HL-60 (cell line): ENCODE results near the gene ACSL6.
A peak's percentile ranks its signal among the peaks of the same experiment; 100 is the strongest.

Experiments used
- DNase-seq, 2 experiments: peaks; one replicate each; pipeline ENCODE4 v3.0.0-alpha.2; 2010 to 2020; ENCODE audit warnings: low read depth in 1 of 2, low spot score in 1 of 2
- H3K27ac ChIP-seq: fragments of 250-450 bp; sonication (Bioruptor Pico); replicated peaks from 2 replicates; pipeline ENCODE4 v1.5.1; 2020; ENCODE audit warnings: mild to moderate bottlenecking, moderate library complexity
- H3K27me3 ChIP-seq: fragments of 250-450 bp; sonication (Bioruptor Pico); 2 replicates; pipeline ENCODE4 v1.5.1; 2021; ENCODE audit warnings: mild to moderate bottlenecking, moderate library complexity; ENCODE audit not compliant: insufficient read depth, poor library complexity, severe bottlenecking
- H3K4me3 ChIP-seq: replicated peaks from 2 replicates; pipeline ENCODE4 v1.5.1; 2011; ENCODE audit warnings: mild to moderate bottlenecking, control low read depth, low read length; ENCODE audit not compliant: insufficient read depth
- GABPA ChIP-seq: IDR thresholded peaks from 2 replicates; pipeline ENCODE4 v1.6.1; 2012; ENCODE audit warnings: low read depth
- POLR2AphosphoS5 ChIP-seq: IDR thresholded peaks from 2 replicates; pipeline ENCODE4 v1.6.1; 2012; ENCODE audit warnings: low read depth
- SPI1 ChIP-seq: IDR thresholded peaks from 2 replicates; pipeline ENCODE4 v1.6.1; 2012; ENCODE audit warnings: low read depth, mild to moderate bottlenecking, borderline replicate concordance
- TF ChIP-seq, protein P1 (sequence below): IDR thresholded peaks from one replicate; pipeline ENCODE4 v1.5.1; 2011; ENCODE audit warnings: low read length, control low read depth, inconsistent platforms; ENCODE audit not compliant: insufficient read depth
- TF ChIP-seq, protein P2 (sequence below): IDR thresholded peaks from 2 replicates; pipeline ENCODE4 v1.6.1; 2012; ENCODE audit warnings: low read depth; ENCODE audit not compliant: insufficient replicate concordance

ACSL6 gene

DNA sequence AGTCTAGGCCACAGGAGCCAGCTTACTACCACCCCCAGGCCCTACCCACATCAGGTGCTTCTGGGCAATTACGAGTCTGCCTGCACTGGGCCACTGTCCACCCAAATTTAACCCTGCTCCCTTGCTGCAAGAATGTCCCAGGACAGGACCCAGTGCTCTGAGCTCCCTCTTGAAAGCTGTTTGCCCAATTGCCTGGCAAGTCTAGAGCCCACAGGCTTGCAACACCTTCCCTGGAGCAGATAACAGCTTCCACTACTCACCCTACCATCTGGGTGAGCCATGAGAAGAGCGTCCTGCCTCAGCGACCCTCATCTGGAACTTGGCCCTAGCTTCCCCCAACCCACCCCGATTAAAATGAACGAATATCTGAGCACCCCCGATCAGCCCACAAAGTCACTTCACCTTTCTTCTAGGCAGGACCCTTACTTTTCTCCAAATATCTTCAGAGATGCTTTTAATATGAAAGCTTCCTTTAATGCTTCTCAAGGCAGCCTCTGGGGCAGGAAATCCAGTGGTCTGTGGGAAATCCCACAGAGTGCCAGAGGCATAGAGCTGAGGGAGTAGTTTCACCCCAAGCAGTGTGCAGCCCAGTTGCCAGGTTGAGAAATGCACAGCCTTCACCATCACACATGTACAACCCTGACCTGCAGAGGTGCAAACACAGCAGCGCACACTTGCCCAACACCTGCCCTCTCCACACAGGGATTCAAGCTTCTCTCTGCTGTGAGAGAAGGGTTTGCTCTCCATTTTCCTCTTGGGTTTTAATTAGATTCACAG, 10.6 kb downstream of the ACSL6 start:
- no peaks in the 10 kb centered on the region for H3K27me3 ChIP-seq
- DNase-seq = peak in 1 of 2 experiments; percentile 67
- H3K4me3 ChIP-seq = no peak overlapping the region
- TF ChIP-seq, protein P1, sequence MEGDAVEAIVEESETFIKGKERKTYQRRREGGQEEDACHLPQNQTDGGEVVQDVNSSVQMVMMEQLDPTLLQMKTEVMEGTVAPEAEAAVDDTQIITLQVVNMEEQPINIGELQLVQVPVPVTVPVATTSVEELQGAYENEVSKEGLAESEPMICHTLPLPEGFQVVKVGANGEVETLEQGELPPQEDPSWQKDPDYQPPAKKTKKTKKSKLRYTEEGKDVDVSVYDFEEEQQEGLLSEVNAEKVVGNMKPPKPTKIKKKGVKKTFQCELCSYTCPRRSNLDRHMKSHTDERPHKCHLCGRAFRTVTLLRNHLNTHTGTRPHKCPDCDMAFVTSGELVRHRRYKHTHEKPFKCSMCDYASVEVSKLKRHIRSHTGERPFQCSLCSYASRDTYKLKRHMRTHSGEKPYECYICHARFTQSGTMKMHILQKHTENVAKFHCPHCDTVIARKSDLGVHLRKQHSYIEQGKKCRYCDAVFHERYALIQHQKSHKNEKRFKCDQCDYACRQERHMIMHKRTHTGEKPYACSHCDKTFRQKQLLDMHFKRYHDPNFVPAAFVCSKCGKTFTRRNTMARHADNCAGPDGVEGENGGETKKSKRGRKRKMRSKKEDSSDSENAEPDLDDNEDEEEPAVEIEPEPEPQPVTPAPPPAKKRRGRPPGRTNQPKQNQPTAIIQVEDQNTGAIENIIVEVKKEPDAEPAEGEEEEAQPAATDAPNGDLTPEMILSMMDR = no peak
- TF ChIP-seq GABPA (no peak), POLR2AphosphoS5 (0 out of 2 replicates have a peak, but pooled peaks have one; percentile 8), SPI1 (no peak)
- TF ChIP-seq, protein P2, sequence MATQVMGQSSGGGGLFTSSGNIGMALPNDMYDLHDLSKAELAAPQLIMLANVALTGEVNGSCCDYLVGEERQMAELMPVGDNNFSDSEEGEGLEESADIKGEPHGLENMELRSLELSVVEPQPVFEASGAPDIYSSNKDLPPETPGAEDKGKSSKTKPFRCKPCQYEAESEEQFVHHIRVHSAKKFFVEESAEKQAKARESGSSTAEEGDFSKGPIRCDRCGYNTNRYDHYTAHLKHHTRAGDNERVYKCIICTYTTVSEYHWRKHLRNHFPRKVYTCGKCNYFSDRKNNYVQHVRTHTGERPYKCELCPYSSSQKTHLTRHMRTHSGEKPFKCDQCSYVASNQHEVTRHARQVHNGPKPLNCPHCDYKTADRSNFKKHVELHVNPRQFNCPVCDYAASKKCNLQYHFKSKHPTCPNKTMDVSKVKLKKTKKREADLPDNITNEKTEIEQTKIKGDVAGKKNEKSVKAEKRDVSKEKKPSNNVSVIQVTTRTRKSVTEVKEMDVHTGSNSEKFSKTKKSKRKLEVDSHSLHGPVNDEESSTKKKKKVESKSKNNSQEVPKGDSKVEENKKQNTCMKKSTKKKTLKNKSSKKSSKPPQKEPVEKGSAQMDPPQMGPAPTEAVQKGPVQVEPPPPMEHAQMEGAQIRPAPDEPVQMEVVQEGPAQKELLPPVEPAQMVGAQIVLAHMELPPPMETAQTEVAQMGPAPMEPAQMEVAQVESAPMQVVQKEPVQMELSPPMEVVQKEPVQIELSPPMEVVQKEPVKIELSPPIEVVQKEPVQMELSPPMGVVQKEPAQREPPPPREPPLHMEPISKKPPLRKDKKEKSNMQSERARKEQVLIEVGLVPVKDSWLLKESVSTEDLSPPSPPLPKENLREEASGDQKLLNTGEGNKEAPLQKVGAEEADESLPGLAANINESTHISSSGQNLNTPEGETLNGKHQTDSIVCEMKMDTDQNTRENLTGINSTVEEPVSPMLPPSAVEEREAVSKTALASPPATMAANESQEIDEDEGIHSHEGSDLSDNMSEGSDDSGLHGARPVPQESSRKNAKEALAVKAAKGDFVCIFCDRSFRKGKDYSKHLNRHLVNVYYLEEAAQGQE = no peak
- H3K27ac ChIP-seq = no peak overlapping the region

DNA sequence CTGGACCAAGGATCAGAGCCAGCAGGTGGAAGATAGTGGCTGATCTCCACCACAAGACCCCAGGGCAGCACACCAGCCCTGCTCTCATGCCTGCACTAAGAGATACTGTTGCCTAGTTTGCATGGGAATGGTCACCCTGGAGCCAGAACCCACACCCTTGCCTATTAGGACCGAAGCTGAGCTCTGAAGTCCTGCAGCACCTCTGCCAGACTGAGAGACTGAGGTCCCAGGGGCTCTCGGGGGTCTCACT, 11.3 kb downstream of the ACSL6 start:
- DNase-seq = no peak
- no peak for TF ChIP-seq SPI1
- H3K4me3 ChIP-seq = no peak overlapping the region
- H3K27ac ChIP-seq = no peak overlapping the region
- no peaks in the 10 kb centered on the region for H3K27me3 ChIP-seq

DNA sequence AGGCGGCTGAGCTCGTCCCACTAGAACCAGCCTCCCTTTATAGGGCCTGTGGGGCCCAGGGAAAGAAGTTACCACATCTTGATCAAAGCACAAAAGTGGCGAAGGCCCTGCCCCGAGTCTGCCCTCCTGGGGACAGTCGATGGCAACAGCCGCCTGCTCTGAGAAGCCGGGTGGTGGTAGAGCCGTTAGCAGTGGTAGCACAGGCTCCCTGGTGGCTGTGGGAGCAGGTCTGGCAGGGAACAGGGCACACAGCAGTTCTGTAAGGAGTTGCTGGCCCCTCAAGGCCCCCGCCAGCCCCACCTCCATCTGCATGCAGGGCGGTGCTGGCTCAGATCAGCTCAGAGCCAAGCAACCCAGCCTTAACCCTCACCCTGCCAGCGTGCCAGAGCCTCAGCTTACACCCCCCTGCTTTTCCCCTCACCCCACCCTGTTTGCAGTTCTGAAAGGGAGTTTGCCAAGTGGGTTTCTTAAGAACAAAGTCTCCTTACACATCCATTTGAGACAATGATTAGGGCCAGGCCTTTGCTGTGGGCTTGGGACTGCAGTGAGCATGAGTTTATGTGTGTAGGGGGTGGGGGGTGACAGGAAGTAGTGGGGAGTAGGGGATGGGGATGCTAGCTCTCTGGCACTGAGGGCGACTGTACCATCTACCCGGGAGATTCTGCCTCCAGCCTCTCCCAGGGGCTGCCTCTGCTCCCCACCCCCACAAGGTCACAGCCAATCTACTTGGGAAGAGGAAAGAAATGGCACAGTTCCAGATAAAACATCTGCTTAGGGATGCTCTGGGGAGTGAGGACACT, 11.8 kb downstream of the ACSL6 start:
- H3K27ac ChIP-seq = no peak overlapping the region
- H3K4me3 ChIP-seq = no peak overlapping the region
- TF ChIP-seq SPI1 (no peak), GABPA (no peak), POLR2AphosphoS5 (no peak)
- TF ChIP-seq, protein P2 = no peak
- TF ChIP-seq, protein P1 = no peak

DNA sequence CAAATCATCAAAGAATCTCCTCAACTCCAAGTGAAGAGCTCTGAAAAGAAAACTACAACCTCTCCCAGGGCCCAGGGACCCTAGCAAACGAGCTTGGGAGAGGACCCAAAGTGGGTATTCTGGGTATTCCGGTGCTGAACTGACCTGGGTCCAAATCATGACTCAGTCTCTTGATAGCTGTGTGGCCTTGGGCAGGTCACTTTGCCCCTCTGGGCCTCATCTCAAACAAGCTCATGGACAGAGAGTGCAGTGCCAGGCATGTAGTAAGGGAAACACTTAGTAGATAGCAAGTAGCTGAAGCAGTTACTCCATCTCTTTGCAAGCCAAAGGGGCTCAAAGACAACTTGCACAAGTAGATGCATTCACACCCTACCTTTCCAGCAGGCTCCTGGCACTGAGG, 12.4 kb downstream of the ACSL6 start:
- no peak for DNase-seq
- Histone ChIP-seq H3K27me3 (no peaks in the 10 kb centered on the region), H3K4me3 (no peak overlapping the region), H3K27ac (no peak overlapping the region)
- TF ChIP-seq, protein P2 = no peak
- TF ChIP-seq, protein P1 = no peak
- TF ChIP-seq GABPA (no peak), POLR2AphosphoS5 (no peak), SPI1 (no peak)

More for the DNA sequence above, 11.8 kb downstream of the ACSL6 start:
- no peaks in the 10 kb centered on the region for H3K27me3 ChIP-seq
- DNase-seq = no peak
